HepG2 (cell line): ENCODE results near the gene RPS6KA2. TPM values are rescaled to one million over a fixed set of nuclear protein-coding genes. Genes with fewer than 3 reads are reported as not detected.
A peak's percentile ranks its signal among the peaks of the same experiment; 100 is the strongest.

ENCODE experiments used
- ELF4 ChIP-seq: sonication (generic); formaldehyde crosslinking; IDR thresholded peaks from 2 replicates; pipeline ENCODE4 v1.5.0; 2020; ENCODE audit warnings: missing genetic modification reagents, mild to moderate bottlenecking, moderate library complexity, borderline replicate concordance
- HNF4A ChIP-seq: sonication (generic); formaldehyde crosslinking; IDR thresholded peaks from 2 replicates; pipeline ENCODE4 v1.4.0; 2020; ENCODE audit warnings: missing genetic modification reagents
- IRF2 ChIP-seq: IDR thresholded peaks from 2 replicates; pipeline ENCODE4 v1.6.1; 2018; ENCODE audit warnings: missing genetic modification reagents, missing compliant biosample characterization
- ISX ChIP-seq: sonication (generic); formaldehyde crosslinking; conservative IDR thresholded peaks from 2 replicates; pipeline ENCODE4 v1.5.0; 2020; ENCODE audit warnings: missing genetic modification reagents
- KLF11 ChIP-seq: IDR thresholded peaks from 2 replicates; pipeline ENCODE4 v1.6.1; 2016; ENCODE audit warnings: missing compliant biosample characterization
- MXD4 ChIP-seq: IDR thresholded peaks from 2 replicates; pipeline ENCODE4 v1.6.1; 2016; ENCODE audit warnings: mild to moderate bottlenecking, missing biosample characterization, missing genetic modification reagents
- PAF1 ChIP-seq: IDR thresholded peaks from 2 replicates; pipeline ENCODE4 v1.6.1; 2016; ENCODE audit warnings: missing genetic modification reagents, missing compliant biosample characterization
- PRDM4 ChIP-seq: sonication (generic); formaldehyde crosslinking; IDR thresholded peaks from 2 replicates; pipeline ENCODE4 v1.9.0; 2021; ENCODE audit warnings: missing genetic modification reagents, borderline replicate concordance
- PRPF4 ChIP-seq: fragments of 200-400 bp; formaldehyde crosslinking; IDR thresholded peaks from 2 replicates; pipeline ENCODE4 v1.6.1; 2016; ENCODE audit warnings: low read length, low read depth; ENCODE audit not compliant: poor library complexity, severe bottlenecking
- SETDB1 ChIP-seq: sonication (generic); formaldehyde crosslinking; IDR thresholded peaks from 2 replicates; pipeline ENCODE4 v1.5.1; 2020; ENCODE audit warnings: missing genetic modification reagents, mild to moderate bottlenecking, borderline replicate concordance
- SKI ChIP-seq: fragments of 450-650 bp; IDR thresholded peaks from one replicate; pipeline ENCODE4 v1.6.1; 2018; ENCODE audit warnings: mild to moderate bottlenecking; ENCODE audit not compliant: partially characterized antibody
- TAF15 ChIP-seq: fragments of 200-400 bp; formaldehyde crosslinking; IDR thresholded peaks from one replicate; pipeline ENCODE4 v1.6.1; 2018; ENCODE audit warnings: mild to moderate bottlenecking, low read depth, low read length; ENCODE audit not compliant: poor library complexity, severe bottlenecking
- TERF1 ChIP-seq: sonication (generic); formaldehyde crosslinking; IDR thresholded peaks from 2 replicates; pipeline ENCODE4 v1.8.0; 2022; ENCODE audit warnings: mild to moderate bottlenecking, missing genetic modification reagents, moderate library complexity
- ZNF251 ChIP-seq: sonication (generic); formaldehyde crosslinking; IDR thresholded peaks from 2 replicates; pipeline ENCODE4 v1.9.0; 2021; ENCODE audit warnings: mild to moderate bottlenecking, missing genetic modification reagents
- ZNF556 ChIP-seq: sonication (generic); formaldehyde crosslinking; IDR thresholded peaks from 2 replicates; pipeline ENCODE4 v1.4.0; 2020; ENCODE audit warnings: mild to moderate bottlenecking, missing genetic modification reagents, borderline replicate concordance
- ZNF598 ChIP-seq: sonication (generic); formaldehyde crosslinking; IDR thresholded peaks from 2 replicates; pipeline ENCODE4 v1.5.1; 2020; ENCODE audit warnings: mild to moderate bottlenecking, missing genetic modification reagents, borderline replicate concordance
- ZNF614 ChIP-seq: IDR thresholded peaks from 2 replicates; pipeline ENCODE4 v1.6.1; 2018; ENCODE audit warnings: missing biosample characterization, missing genetic modification reagents, inconsistent platforms, borderline replicate concordance
- ZNF782 ChIP-seq: sonication (generic); formaldehyde crosslinking; IDR thresholded peaks from 2 replicates; pipeline ENCODE4 v1.4.0; 2020; ENCODE audit warnings: missing genetic modification reagents, mild to moderate bottlenecking, borderline replicate concordance
- polyA plus RNA-seq, 8 experiments: library from polyadenylated mRNA; depleted of rRNA in 3 of 8; stranded (reverse) in 7 of 8; unstranded in 1 of 8; fragments of >200 nt; fragmentation: Illumina TruSeq in 4 of 8; extraction: Trizol in 4 of 8; gene quantifications; 2 replicates each; pipeline versions ENCODE4 v1.2.1 to v1.2.3, GENCODE V29; 2011 to 2016; ENCODE audit warnings: low read depth in 4 of 8, missing spikeins in 1 of 8, mixed read lengths in 1 of 8; ENCODE audit not compliant: insufficient read depth in 1 of 8
- total RNA-seq, 5 experiments: library from RNA; depleted of rRNA; stranded (reverse); fragments of >200 nt; fragmentation: Illumina TruSeq; extraction: Trizol; gene quantifications; 2 replicates each; pipeline ENCODE4 v1.2.3, GENCODE V29; 2016; ENCODE audit warnings: low read depth in 1 of 5
- TF ChIP-seq, protein P1 (sequence below): sonication (generic); formaldehyde crosslinking; IDR thresholded peaks from 2 replicates; pipeline ENCODE4 v1.8.0; 2022; ENCODE audit warnings: mild to moderate bottlenecking, missing genetic modification reagents, borderline replicate concordance
- TF ChIP-seq, protein P2 (sequence below): sonication (generic); formaldehyde crosslinking; IDR thresholded peaks from 2 replicates; pipeline ENCODE4 v1.8.1; 2023; ENCODE audit warnings: mild to moderate bottlenecking, moderate library complexity, missing genetic modification reagents
- TF ChIP-seq, protein P3 (sequence below): sonication (generic); formaldehyde crosslinking; IDR thresholded peaks from 2 replicates; pipeline ENCODE4 v1.4.0; 2020; ENCODE audit warnings: missing genetic modification reagents

RPS6KA2 gene
- total and polyA plus RNA-seq, 2 of the 13 experiments (the other 11 are each of a cell fraction or from before 2014, with no cell fraction given) = 0.22 to 0.38 TPM

DNA sequence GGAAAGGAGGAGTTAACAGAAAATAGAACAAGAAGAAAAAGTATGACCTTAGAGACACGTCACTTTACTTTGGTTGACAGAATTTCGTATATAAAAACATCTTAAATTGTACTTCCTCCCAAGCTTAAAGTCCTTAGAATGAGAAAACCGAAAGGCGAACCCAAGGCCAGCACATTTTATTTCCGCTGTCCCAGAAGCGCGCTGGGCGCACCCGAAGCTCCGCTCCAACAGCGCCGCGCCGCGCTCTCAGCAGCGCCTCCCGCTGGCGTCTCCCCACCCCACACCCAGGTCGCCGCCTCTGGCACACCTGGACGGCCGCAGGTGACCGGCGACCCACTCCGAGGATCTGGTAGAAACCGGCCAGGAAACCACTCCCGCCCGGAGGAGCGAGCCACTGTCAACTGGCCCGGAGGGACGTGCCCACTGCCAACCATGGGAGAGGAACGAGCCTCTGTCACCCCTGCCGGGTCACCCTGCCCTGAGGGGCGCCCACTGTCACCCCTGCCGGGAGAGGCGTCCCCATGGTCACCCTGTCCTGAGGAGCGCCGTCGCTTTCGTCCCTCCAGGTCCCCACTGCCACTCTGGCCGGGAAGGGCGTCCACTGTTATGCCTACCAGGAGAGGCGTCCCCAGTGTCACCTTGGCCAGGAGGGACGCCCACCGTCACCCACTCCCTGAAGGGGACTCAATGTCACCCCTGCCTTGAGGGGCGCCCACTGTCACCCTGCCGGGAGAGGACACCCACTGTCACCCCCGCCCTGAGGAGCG is 245.1 kb downstream of the RPS6KA2 start (continued):
- TF ChIP-seq ISX (no peak), ZNF614 (CRISPR knock-in tag) (peak; percentile 86; the same call in 1 of the 2 replicates), ZNF251 (CRISPR knock-in tag) (0 out of 2 replicates have a peak, but pooled peaks have one; percentile 64), ZNF556 (CRISPR knock-in tag) (peak; percentile 82), IRF2 (peak; percentile 96), PRPF4 (no peak), ELF4 (peak; percentile 11; the same call in 1 of the 2 replicates), KLF11 (CRISPR knock-in tag) (peak; percentile 48; the same call in 1 of the 2 replicates), SKI (peak; percentile 35), MXD4 (CRISPR knock-in tag) (peak; percentile 74; the same call in 1 of the 2 replicates), PRDM4 (no peak), PAF1 (no peak), SETDB1 (CRISPR knock-in tag) (no peak), TERF1 (CRISPR knock-in tag) (no peak), TAF15 (peak; percentile 67), ZNF598 (peak; percentile 96; the same call in 1 of the 2 replicates), ZNF782 (CRISPR knock-in tag) (peak; percentile 78; the same call in 1 of the 2 replicates), HNF4A (CRISPR knock-in tag) (no peak)
- TF ChIP-seq, protein P1, sequence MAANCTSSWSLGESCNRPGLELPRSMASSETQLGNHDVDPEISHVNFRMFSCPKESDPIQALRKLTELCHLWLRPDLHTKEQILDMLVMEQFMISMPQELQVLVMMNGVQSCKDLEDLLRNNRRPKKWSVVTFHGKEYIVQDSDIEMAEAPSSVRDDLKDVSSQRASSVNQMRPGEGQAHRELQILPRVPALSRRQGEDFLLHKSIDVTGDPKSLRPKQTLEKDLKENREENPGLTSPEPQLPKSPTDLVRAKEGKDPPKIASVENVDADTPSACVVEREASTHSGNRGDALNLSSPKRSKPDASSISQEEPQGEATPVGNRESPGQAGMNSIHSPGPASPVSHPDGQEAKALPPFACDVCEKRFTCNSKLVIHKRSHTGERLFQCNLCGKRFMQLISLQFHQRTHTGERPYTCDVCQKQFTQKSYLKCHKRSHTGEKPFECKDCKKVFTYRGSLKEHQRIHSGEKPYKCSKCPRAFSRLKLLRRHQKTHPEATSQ (CRISPR knock-in tag) = no peak
- TF ChIP-seq, protein P2, sequence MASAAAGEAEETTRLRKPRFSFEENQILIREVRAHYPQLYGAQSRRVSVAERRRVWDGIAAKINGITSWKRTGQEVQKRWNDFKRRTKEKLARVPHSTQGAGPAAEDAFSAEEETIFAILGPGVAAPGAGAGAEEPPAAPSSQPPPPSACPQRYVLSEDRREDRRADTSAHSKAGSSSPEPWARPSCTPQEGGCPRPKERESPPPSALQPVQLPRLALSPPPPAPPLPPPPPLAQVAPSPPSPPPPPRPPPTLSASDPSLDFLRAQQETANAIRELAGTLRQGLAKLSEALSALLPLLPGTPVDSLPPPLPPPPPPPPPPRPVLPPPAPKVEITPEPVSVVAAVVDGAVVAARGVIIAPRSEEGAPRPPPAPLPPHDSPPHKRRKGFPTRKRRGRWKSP = peak; percentile 99
- TF ChIP-seq, protein P3, sequence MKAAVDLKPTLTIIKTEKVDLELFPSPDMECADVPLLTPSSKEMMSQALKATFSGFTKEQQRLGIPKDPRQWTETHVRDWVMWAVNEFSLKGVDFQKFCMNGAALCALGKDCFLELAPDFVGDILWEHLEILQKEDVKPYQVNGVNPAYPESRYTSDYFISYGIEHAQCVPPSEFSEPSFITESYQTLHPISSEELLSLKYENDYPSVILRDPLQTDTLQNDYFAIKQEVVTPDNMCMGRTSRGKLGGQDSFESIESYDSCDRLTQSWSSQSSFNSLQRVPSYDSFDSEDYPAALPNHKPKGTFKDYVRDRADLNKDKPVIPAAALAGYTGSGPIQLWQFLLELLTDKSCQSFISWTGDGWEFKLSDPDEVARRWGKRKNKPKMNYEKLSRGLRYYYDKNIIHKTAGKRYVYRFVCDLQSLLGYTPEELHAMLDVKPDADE (CRISPR knock-in tag) = no peak
